DOHH2 (cell line): ENCODE results near the gene ZNF593OS.

Experiments
- CTCF ChIP-seq: fragments of 200-600 bp; sonication (generic); IDR thresholded peaks from one replicate; pipeline ENCODE4 v1.5.1; 2014; ENCODE audit warnings: antibody characterized with exemption, mild to moderate bottlenecking, low read depth, low read length; ENCODE audit not compliant: poor library complexity, severe bottlenecking
- EZH2phosphoT487 ChIP-seq: fragments of 200-600 bp; sonication (generic); IDR thresholded peaks from 2 replicates; pipeline ENCODE4 v1.6.1; 2017; ENCODE audit warnings: borderline replicate concordance, mild to moderate bottlenecking, antibody characterized with exemption, low read length, moderate library complexity, mixed read lengths

- peak; percentile 35 for TF ChIP-seq CTCF
- no peak for TF ChIP-seq EZH2phosphoT487
These were observed 18.8 kb upstream of the ZNF593OS start, which contains the start of gene CATSPER4 for GRCh38 chr1:26190373-26190987.
